Measurements from ENCODE around the gene RAD9A.
A peak's percentile ranks its signal among the peaks of the same experiment; 100 is the strongest.

The RAD9A gene

GRCh38 chr11:67379061-67380058 is 12.4 kb upstream of the RAD9A start:
- Histone ChIP-seq H3K4me3 (ENCODE audit: low read length) (no peak overlapping the region), H4K20me1 (ENCODE audit: insufficient read depth, low read length) (no peaks in the 10 kb centered on the region), H3K79me2 (ENCODE audit: low read length) (no peaks in the 10 kb centered on the region), H3K36me3 (replicated peaks; ENCODE audit: low read depth, low read length) (no peaks in the 10 kb centered on the region), H3K27ac (ENCODE audit: low read length) (no peak overlapping the region), H3K27me3 (ENCODE audit: low read depth, low read length) (peaks cover 22% of the 10 kb centered on the region), H3K4me1 (ENCODE audit: low read length) (peaks cover 32% of the 10 kb centered on the region), H2AFZ (ENCODE audit: low read depth, low read length) (no peak overlapping the region), H3K4me2 (ENCODE audit: low read length) (no peak overlapping the region), H3K9ac (ENCODE audit: low read length) (no peak overlapping the region), H3K9me3 (ENCODE audit: insufficient read depth, low read length) (no peaks in the 10 kb centered on the region)
- TF ChIP-seq EZH2phosphoT487 (IDR thresholded peaks at IDR 0.05; ENCODE audit: low read depth) (no peak), CTCF (IDR thresholded peaks at IDR 0.05; ENCODE audit: low read depth, low read length) (no peak)

GRCh38 chr11:67381244-67381972 is 10.4 kb upstream of the RAD9A start:
- Histone ChIP-seq H4K20me1 (ENCODE audit: insufficient read depth, low read length) (no peaks in the 10 kb centered on the region), H3K9ac (ENCODE audit: low read length) (peak overlapping the region; percentile 69), H3K27ac (ENCODE audit: low read length) (peak overlapping the region; percentile 76), H3K4me1 (ENCODE audit: low read length) (peaks cover 21% of the 10 kb centered on the region), H3K9me3 (ENCODE audit: insufficient read depth, low read length) (no peaks in the 10 kb centered on the region), H3K79me2 (ENCODE audit: low read length) (no peaks in the 10 kb centered on the region), H3K27me3 (ENCODE audit: low read depth, low read length) (peaks cover 25% of the 10 kb centered on the region), H2AFZ (ENCODE audit: low read depth, low read length) (peak overlapping the region; percentile 61), H3K4me2 (ENCODE audit: low read length) (peak overlapping the region; percentile 67), H3K4me3 (ENCODE audit: low read length) (peak overlapping the region; percentile 61), H3K36me3 (replicated peaks; ENCODE audit: low read depth, low read length) (no peaks in the 10 kb centered on the region)
- peak; percentile 21; the same call in 1 of the 2 replicates for TF ChIP-seq CTCF (IDR thresholded peaks at IDR 0.05; ENCODE audit: low read depth, low read length)
- no peak for TF ChIP-seq EZH2phosphoT487 (IDR thresholded peaks at IDR 0.05; ENCODE audit: low read depth)

- TF ChIP-seq CTCF (IDR thresholded peaks at IDR 0.05; ENCODE audit: low read depth, low read length), result peak; percentile 99
- no peak for TF ChIP-seq EZH2phosphoT487 (IDR thresholded peaks at IDR 0.05; ENCODE audit: low read depth)
- Histone ChIP-seq H3K27me3 (ENCODE audit: low read depth, low read length) (peaks cover 18% of the 10 kb centered on the region), H3K4me1 (ENCODE audit: low read length) (peaks cover 30% of the 10 kb centered on the region), H3K4me3 (ENCODE audit: low read length) (no peak overlapping the region), H3K9me3 (ENCODE audit: insufficient read depth, low read length) (no peaks in the 10 kb centered on the region), H4K20me1 (ENCODE audit: insufficient read depth, low read length) (no peaks in the 10 kb centered on the region), H3K79me2 (ENCODE audit: low read length) (no peaks in the 10 kb centered on the region), H3K27ac (ENCODE audit: low read length) (no peak overlapping the region), H3K9ac (ENCODE audit: low read length) (peak overlapping the region; percentile 12; the same call in 1 of the 2 replicates), H3K4me2 (ENCODE audit: low read length) (peak overlapping the region; percentile 35), H2AFZ (ENCODE audit: low read depth, low read length) (peak overlapping the region; percentile 10; the same call in 1 of the 2 replicates), H3K36me3 (replicated peaks; ENCODE audit: low read depth, low read length) (no peaks in the 10 kb centered on the region)
These were observed 9.3 kb upstream of the RAD9A start for GRCh38 chr11:67382276-67383136.
